Measurements from ENCODE around the gene WNK3.

DNA sequence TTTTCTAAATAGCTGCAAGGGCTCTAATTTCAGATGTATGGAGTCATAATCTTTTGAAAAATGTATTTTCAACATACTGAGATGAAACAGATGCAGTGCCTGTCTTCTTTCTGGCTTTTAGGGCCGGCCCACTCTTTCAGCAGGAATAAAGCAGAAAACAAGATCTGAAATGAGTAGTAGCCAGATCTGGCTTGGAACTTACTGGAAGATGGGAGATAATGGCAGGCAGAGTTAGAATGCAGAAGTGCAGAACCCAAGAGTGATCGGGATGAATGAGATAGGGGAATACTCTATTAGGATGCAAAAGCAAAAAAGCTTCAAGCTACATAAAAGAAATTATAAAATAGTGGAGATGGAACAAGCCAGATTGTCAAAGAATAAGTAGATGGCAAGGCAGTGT, 173.4 kb downstream of the WNK3 start:
- no peak for TF ChIP-seq POLR2AphosphoS5 (IDR thresholded peaks at IDR 0.05; ENCODE audit: borderline replicate concordance, low read depth, low read length)
- TF ChIP-seq EZH2 (IDR thresholded peaks at IDR 0.05), result no peak
